Measurements from ENCODE around the gene FBXW8.

Gene FBXW8

GRCh38 chr12:117046425-117046824, 135.7 kb downstream of the FBXW8 start:
- DNase-seq (ENCODE audit: low read depth), result no peak
- H3K4me3 ChIP-seq (ENCODE audit: control insufficient read depth, low read depth, low read length), result no peak overlapping the region
- no peak for TF ChIP-seq CTCF (IDR thresholded peaks at IDR 0.05; ENCODE audit: control insufficient read depth, insufficient read depth, low read depth, low read length, missing control alignments)

- no peak for DNase-seq (ENCODE audit: low read depth)
- no peak overlapping the region for H3K4me3 ChIP-seq (ENCODE audit: control insufficient read depth, low read depth, low read length)
- TF ChIP-seq CTCF (IDR thresholded peaks at IDR 0.05; ENCODE audit: control insufficient read depth, insufficient read depth, low read depth, low read length, missing control alignments), result no peak
Observed at GRCh38 chr12:117046861-117047530, 136.2 kb downstream of the FBXW8 start.

GRCh38 chr12:117047810-117048584, 137.2 kb downstream of the FBXW8 start:
- DNase-seq (ENCODE audit: low read depth), result no peak
- H3K4me3 ChIP-seq (ENCODE audit: control insufficient read depth, low read depth, low read length), result no peak overlapping the region
- no peak for TF ChIP-seq CTCF (IDR thresholded peaks at IDR 0.05; ENCODE audit: control insufficient read depth, insufficient read depth, low read depth, low read length, missing control alignments)

- H3K4me3 ChIP-seq (ENCODE audit: control insufficient read depth, low read depth, low read length), result no peak overlapping the region
- TF ChIP-seq CTCF (IDR thresholded peaks at IDR 0.05; ENCODE audit: control insufficient read depth, insufficient read depth, low read depth, low read length, missing control alignments), result no peak
- no peak for DNase-seq (ENCODE audit: low read depth)
Observed at GRCh38 chr12:117048585-117048904, 137.8 kb downstream of the FBXW8 start.

GRCh38 chr12:117049295-117049694, 138.5 kb downstream of the FBXW8 start:
- DNase-seq (ENCODE audit: low read depth), result no peak
- H3K4me3 ChIP-seq (ENCODE audit: control insufficient read depth, low read depth, low read length), result no peak overlapping the region
- TF ChIP-seq CTCF (IDR thresholded peaks at IDR 0.05; ENCODE audit: control insufficient read depth, insufficient read depth, low read depth, low read length, missing control alignments), result no peak

GRCh38 chr12:117050060-117050459, 139.3 kb downstream of the FBXW8 start:
- no peak for DNase-seq (ENCODE audit: low read depth)
- no peak overlapping the region for H3K4me3 ChIP-seq (ENCODE audit: control insufficient read depth, low read depth, low read length)
- TF ChIP-seq CTCF (IDR thresholded peaks at IDR 0.05; ENCODE audit: control insufficient read depth, insufficient read depth, low read depth, low read length, missing control alignments), result no peak
